Lower leg skin (tissue), 4 donors: Measurements from ENCODE around the gene HBM. TPM values are rescaled to one million over a fixed set of nuclear protein-coding genes. Genes with fewer than 3 reads are reported as not detected.

Experiments
- DNase-seq, 2 donors: peaks; one replicate each; pipeline ENCODE4 v3.0.0-alpha.2; 2019; ENCODE audit warnings: low spot score in 2 of 2
- H3K4me3 ChIP-seq: fragments of 200-600 bp; sonication (generic); 2 replicates; pipeline ENCODE4 v1.5.1; 2017; ENCODE audit warnings: mild to moderate bottlenecking, low read depth; ENCODE audit not compliant: poor library complexity, severe bottlenecking
- CTCF ChIP-seq, 3 donors: fragments of 450-650 bp; IDR thresholded peaks; one replicate each; pipeline ENCODE4 v1.5.1; 2016; ENCODE audit warnings: antibody characterized with exemption in 3 of 3, mild to moderate bottlenecking in 3 of 3, moderate library complexity in 2 of 3
- POLR2A ChIP-seq, 2 donors: fragments of 450-650 bp; IDR thresholded peaks; one replicate each; pipeline ENCODE4 v1.6.1; 2016 to 2017; ENCODE audit warnings: antibody characterized with exemption in 2 of 2, mild to moderate bottlenecking in 1 of 2, moderate library complexity in 1 of 2
- WGBS, 2 donors: methylation state at CpG; one replicate each; pipeline ENCODE4 v1.1.5; 2018; 5-methylcytosine and 5-hydroxymethylcytosine counted together
- intact Hi-C: fragments of 100-400 bp; cut with DNase I; formaldehyde crosslinking; loops from one replicate; pipeline ENCODE4 v1.15.0; 2023; ENCODE audit warnings: low total_unique reads
- total RNA-seq, 4 donors: library from RNA; depleted of rRNA; stranded (reverse); fragments of >200 nt; gene quantifications; one replicate each; pipeline ENCODE4 v1.1.0, GENCODE V29; 2016

Gene HBM
- total RNA-seq, 4 donors from 2014 or later = not detected

- 75 to 82% methylated on average over 7 of the region's 7 CpGs for WGBS, 2 donors
- no peak for TF ChIP-seq CTCF (IDR thresholded peaks at IDR 0.05)
- no peak for TF ChIP-seq POLR2A (IDR thresholded peaks at IDR 0.05)
- no peak overlapping the region for H3K4me3 ChIP-seq
- no peak for DNase-seq
- intact Hi-C loops = loop anchor here (5.0 kb wide), 1 partner anchor 76 kb away; no protein-coding TSS in a partner anchor
These were observed 17.2 kb downstream of the HBM start for GRCh38 chr16:183005-183404.

DNA sequence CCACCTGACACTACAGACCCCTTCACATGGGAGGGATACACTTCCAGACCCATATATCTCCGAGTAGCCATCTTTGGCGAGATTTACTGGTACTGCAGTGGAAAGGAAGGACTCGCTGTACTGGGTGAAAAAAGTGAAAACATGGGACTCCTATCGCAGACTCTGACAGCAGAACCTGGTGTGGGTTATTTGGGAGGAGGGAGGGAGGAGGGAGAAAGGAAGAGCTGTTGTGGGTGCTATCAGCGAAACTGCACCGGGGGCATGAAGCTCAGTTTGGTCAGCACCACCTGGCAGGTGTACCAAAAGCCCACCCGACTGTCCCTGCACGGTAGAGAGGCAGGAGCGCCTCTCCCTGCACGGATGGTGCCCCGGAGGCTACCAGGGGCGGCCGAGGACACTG lies 19.4 kb downstream of the HBM start:
- no peak for TF ChIP-seq POLR2A (IDR thresholded peaks at IDR 0.05)
- TF ChIP-seq CTCF (IDR thresholded peaks at IDR 0.05) = no peak
- 78 to 84% methylated on average over 13 of the region's 13 CpGs for WGBS, 2 donors
- no peak overlapping the region for H3K4me3 ChIP-seq
- DNase-seq = no peak
- intact Hi-C loops = no loop called here

GRCh38 chr16:185691-186090 lies 19.9 kb downstream of the HBM start:
- H3K4me3 ChIP-seq = no peak overlapping the region
- TF ChIP-seq POLR2A (IDR thresholded peaks at IDR 0.05) (no peak), CTCF (IDR thresholded peaks at IDR 0.05) (no peak)
- intact Hi-C loops = no loop called here
- no peak for DNase-seq
- 69 to 73% methylated on average over 7 to 8 of the region's 11 CpGs for WGBS, 2 donors

- intact Hi-C loops = no loop called here
- TF ChIP-seq CTCF (IDR thresholded peaks at IDR 0.05) = no peak
- no peak for TF ChIP-seq POLR2A (IDR thresholded peaks at IDR 0.05)
- WGBS, 2 donors = 90 to 94% methylated on average over 8 of the region's 8 CpGs
- no peak overlapping the region for H3K4me3 ChIP-seq
- DNase-seq = no peak
These were observed 21.6 kb downstream of the HBM start for GRCh38 chr16:187330-187729.

GRCh38 chr16:188674-189073 lies 22.9 kb downstream of the HBM start:
- intact Hi-C loops = no loop called here
- DNase-seq = no peak
- no peak for TF ChIP-seq POLR2A (IDR thresholded peaks at IDR 0.05)
- TF ChIP-seq CTCF (IDR thresholded peaks at IDR 0.05) = no peak
- 71 to 79% methylated on average over 8 of the region's 8 CpGs for WGBS, 2 donors
- H3K4me3 ChIP-seq = no peak overlapping the region

DNA sequence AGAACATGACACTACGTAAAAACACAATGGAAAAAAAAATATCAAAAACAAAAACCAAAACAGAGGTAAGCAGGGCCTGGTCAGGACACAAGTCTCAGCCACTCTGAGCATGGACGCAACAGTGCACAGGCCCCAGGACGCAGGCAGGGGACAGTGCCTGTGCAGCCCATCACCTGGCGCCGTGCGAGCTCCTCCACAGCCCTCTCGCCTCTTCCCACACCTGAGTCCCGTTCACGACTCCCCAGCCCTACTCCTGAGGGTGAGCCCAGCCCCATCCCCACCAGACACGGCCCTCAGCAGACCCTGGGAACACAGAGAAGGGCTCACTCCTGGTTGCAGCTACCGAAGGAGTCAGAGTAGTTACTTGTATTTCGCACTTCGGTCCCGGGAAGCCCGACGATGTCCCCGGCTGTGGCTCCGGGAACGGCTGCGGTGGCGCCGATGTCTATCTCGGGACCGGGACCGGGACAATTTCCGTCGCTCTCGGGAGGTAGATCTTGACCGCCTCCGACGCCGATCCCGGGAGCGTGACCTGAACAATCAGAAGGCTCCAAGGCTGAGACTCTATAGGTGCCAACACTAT lies 23.9 kb downstream of the HBM start:
- H3K4me3 ChIP-seq = no peak overlapping the region
- 93 to 95% methylated on average over 34 of the region's 34 CpGs for WGBS, 2 donors
- no peak for DNase-seq
- TF ChIP-seq CTCF (IDR thresholded peaks at IDR 0.05) (no peak), POLR2A (IDR thresholded peaks at IDR 0.05) (no peak)
- intact Hi-C loops = no loop called here
